ENCODE results near the gene AIP.
A peak's percentile ranks its signal among the peaks of the same experiment; 100 is the strongest.

Gene AIP

GRCh38 chr11:67506426-67507051 is 23.7 kb downstream of the AIP start:
- Histone ChIP-seq H4K20me1 (ENCODE audit: insufficient read depth, low read length) (peaks cover 23% of the 10 kb centered on the region), H3K36me3 (replicated peaks; ENCODE audit: low read depth, low read length) (peaks cover 16% of the 10 kb centered on the region), H3K9me3 (ENCODE audit: insufficient read depth, low read length) (no peaks in the 10 kb centered on the region), H3K27me3 (ENCODE audit: low read depth, low read length) (no peaks in the 10 kb centered on the region), H2AFZ (ENCODE audit: low read depth, low read length) (no peak overlapping the region), H3K79me2 (ENCODE audit: low read length) (peaks cover 26% of the 10 kb centered on the region), H3K9ac (ENCODE audit: low read length) (peak overlapping the region; percentile 68), H3K27ac (ENCODE audit: low read length) (peak overlapping the region; percentile 70), H3K4me2 (ENCODE audit: low read length) (peak overlapping the region; percentile 93), H3K4me1 (ENCODE audit: low read length) (peaks cover 30% of the 10 kb centered on the region), H3K4me3 (ENCODE audit: low read length) (peak overlapping the region; percentile 82)
- TF ChIP-seq EZH2phosphoT487 (IDR thresholded peaks at IDR 0.05; ENCODE audit: low read depth): no peak
- no peak; the same call in 1 of the 2 replicates for TF ChIP-seq CTCF (IDR thresholded peaks at IDR 0.05; ENCODE audit: low read depth, low read length)

- TF ChIP-seq EZH2phosphoT487 (IDR thresholded peaks at IDR 0.05; ENCODE audit: low read depth): no peak
- TF ChIP-seq CTCF (IDR thresholded peaks at IDR 0.05; ENCODE audit: low read depth, low read length): no peak
- peaks cover 30% of the 10 kb centered on the region for H3K4me1 ChIP-seq (ENCODE audit: low read length)
- H3K27ac ChIP-seq (ENCODE audit: low read length): peak overlapping the region; percentile 70
- H3K4me3 ChIP-seq (ENCODE audit: low read length): peak overlapping the region; percentile 82
- peak overlapping the region; percentile 68 for H3K9ac ChIP-seq (ENCODE audit: low read length)
- H3K4me2 ChIP-seq (ENCODE audit: low read length): peak overlapping the region; percentile 93
- H3K27me3 ChIP-seq (ENCODE audit: low read depth, low read length): no peaks in the 10 kb centered on the region
- peaks cover 17% of the 10 kb centered on the region for H4K20me1 ChIP-seq (ENCODE audit: insufficient read depth, low read length)
- H2AFZ ChIP-seq (ENCODE audit: low read depth, low read length): no peak overlapping the region; the same call in 1 of the 2 replicates
- H3K36me3 ChIP-seq (replicated peaks; ENCODE audit: low read depth, low read length): peaks cover 8% of the 10 kb centered on the region
- H3K9me3 ChIP-seq (ENCODE audit: insufficient read depth, low read length): no peaks in the 10 kb centered on the region
- peaks cover 26% of the 10 kb centered on the region for H3K79me2 ChIP-seq (ENCODE audit: low read length)
Measured at GRCh38 chr11:67507242-67507863, 24.5 kb downstream of the AIP start.

GRCh38 chr11:67507864-67508485 is 25.1 kb downstream of the AIP start, which contains the start of gene CDK2AP2:
CDK2AP2 (minus strand) TSS chr11:67508162; CDS start chr11:67508082, 80 bp downstream.
- TF ChIP-seq EZH2phosphoT487 (IDR thresholded peaks at IDR 0.05; ENCODE audit: low read depth) (no peak), CTCF (IDR thresholded peaks at IDR 0.05; ENCODE audit: low read depth, low read length) (no peak)
- Histone ChIP-seq H3K27ac (ENCODE audit: low read length) (peak within 1 kb of the TSS; percentile 73), H3K4me3 (ENCODE audit: low read length) (peak within 1 kb of the TSS; percentile 82), H3K79me2 (ENCODE audit: low read length) (peaks cover 26% of the 10 kb centered on the region), H3K9me3 (ENCODE audit: insufficient read depth, low read length) (no peaks in the 10 kb centered on the region), H3K36me3 (replicated peaks; ENCODE audit: low read depth, low read length) (peaks cover 2% of the 10 kb centered on the region), H3K4me1 (ENCODE audit: low read length) (peaks cover 30% of the 10 kb centered on the region), H2AFZ (ENCODE audit: low read depth, low read length) (peak within 1 kb of the TSS; percentile 86), H3K9ac (ENCODE audit: low read length) (peak within 1 kb of the TSS; percentile 74), H3K4me2 (ENCODE audit: low read length) (peak within 1 kb of the TSS; percentile 95), H3K27me3 (ENCODE audit: low read depth, low read length) (peaks cover 3% of the 10 kb centered on the region; the same call in 1 of the 2 replicates), H4K20me1 (ENCODE audit: insufficient read depth, low read length) (peaks cover 11% of the 10 kb centered on the region)
